ENCODE results near the gene SNX27.

DNA sequence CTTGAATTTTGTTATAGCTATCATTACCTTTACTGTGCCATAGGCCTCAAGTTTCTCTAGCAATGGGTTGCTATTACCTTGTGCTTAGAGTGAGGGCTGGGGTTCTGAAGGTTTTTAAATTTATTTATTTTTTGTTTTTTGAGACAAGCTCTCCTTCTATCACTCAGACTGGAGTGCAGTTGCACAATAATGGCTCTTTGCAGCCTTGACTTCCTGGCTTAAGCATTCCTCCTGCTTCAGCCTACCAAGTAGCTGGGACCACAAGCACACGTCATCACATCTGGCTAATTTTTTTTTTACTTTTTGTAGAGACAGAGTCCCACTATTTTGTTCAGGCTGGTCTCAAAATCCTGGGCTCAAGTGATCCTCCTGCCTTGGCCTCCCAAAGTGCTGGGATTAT lies 41.5 kb downstream of the SNX27 start:
- TF ChIP-seq, protein P1, sequence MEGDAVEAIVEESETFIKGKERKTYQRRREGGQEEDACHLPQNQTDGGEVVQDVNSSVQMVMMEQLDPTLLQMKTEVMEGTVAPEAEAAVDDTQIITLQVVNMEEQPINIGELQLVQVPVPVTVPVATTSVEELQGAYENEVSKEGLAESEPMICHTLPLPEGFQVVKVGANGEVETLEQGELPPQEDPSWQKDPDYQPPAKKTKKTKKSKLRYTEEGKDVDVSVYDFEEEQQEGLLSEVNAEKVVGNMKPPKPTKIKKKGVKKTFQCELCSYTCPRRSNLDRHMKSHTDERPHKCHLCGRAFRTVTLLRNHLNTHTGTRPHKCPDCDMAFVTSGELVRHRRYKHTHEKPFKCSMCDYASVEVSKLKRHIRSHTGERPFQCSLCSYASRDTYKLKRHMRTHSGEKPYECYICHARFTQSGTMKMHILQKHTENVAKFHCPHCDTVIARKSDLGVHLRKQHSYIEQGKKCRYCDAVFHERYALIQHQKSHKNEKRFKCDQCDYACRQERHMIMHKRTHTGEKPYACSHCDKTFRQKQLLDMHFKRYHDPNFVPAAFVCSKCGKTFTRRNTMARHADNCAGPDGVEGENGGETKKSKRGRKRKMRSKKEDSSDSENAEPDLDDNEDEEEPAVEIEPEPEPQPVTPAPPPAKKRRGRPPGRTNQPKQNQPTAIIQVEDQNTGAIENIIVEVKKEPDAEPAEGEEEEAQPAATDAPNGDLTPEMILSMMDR (IDR thresholded peaks at IDR 0.05): no peak
- TF ChIP-seq POLR2A (IDR thresholded peaks at IDR 0.05): no peak
